Small intestine (tissue), 7 donors: ENCODE measurements around the gene CCSER1. TPM values are rescaled to one million over a fixed set of nuclear protein-coding genes. Genes with fewer than 3 reads are reported as not detected.
A peak's percentile ranks its signal among the peaks of the same experiment; 100 is the strongest.
"Not testable (repeated sequence)": the region's sequence is repeated elsewhere in the genome, so short reads cannot be mapped to it uniquely, and the experiment has no call there.

ENCODE experiments used
- DNase-seq, 2 donors: peaks; one replicate each; pipeline versions ENCODE4 v3.0.0 to v3.0.0-alpha.2; 2013
- FAIRE-seq: peaks from 2 replicates; lab custom pipeline; 2012; peaks lifted over from hg19 to GRCh38; lab: Jason Lieb, UNC
- H3K27ac ChIP-seq, 3 donors: one replicate each; pipeline ENCODE4 v1.5.1; 2013; ENCODE audit warnings: low read length in 2 of 3, mild to moderate bottlenecking in 2 of 3, control low read depth in 1 of 3, inconsistent platforms in 1 of 3, low read depth in 1 of 3, moderate library complexity in 1 of 3
- H3K27me3 ChIP-seq, 3 donors: one replicate each; pipeline ENCODE4 v1.6.1; 2013; ENCODE audit warnings: low read length in 3 of 3, inconsistent platforms in 1 of 3; ENCODE audit not compliant: control insufficient read depth in 3 of 3, insufficient read depth in 3 of 3
- H3K36me3 ChIP-seq, 3 donors: one replicate each; pipeline ENCODE4 v1.6.1; 2013; ENCODE audit warnings: low read length in 3 of 3, inconsistent platforms in 1 of 3, low read depth in 1 of 3, mild to moderate bottlenecking in 1 of 3, moderate library complexity in 1 of 3; ENCODE audit not compliant: control insufficient read depth in 3 of 3, insufficient read depth in 2 of 3
- H3K4me1 ChIP-seq, 3 donors: one replicate each; pipeline ENCODE4 v1.6.1; 2013; ENCODE audit warnings: low read length in 2 of 3, inconsistent platforms in 1 of 3, low read depth in 1 of 3, mild to moderate bottlenecking in 1 of 3, moderate library complexity in 1 of 3; ENCODE audit not compliant: control insufficient read depth in 3 of 3, insufficient read depth in 2 of 3
- H3K4me3 ChIP-seq, 3 donors: one replicate each; pipeline ENCODE4 v1.5.1; 2013; ENCODE audit warnings: low read length in 3 of 3, control low read depth in 1 of 3, inconsistent platforms in 1 of 3, low read depth in 1 of 3, mild to moderate bottlenecking in 1 of 3, moderate library complexity in 1 of 3
- H3K9me3 ChIP-seq, 2 donors: one replicate each; pipeline ENCODE4 v1.6.1; 2013; ENCODE audit warnings: low read depth in 1 of 2, low read length in 1 of 2; ENCODE audit not compliant: control insufficient read depth in 2 of 2, insufficient read depth in 1 of 2
- WGBS, 3 donors: extraction: QIAGEN DNeasy Blood & Tissue Kit; methylation state at CpG; one replicate each; pipeline ENCODE4 v1.1.7; 2013; 5-methylcytosine and 5-hydroxymethylcytosine counted together
- polyA plus RNA-seq, 4 donors: library from polyadenylated mRNA; stranded (reverse) in 3 of 4; unstranded in 1 of 4; fragments of 200-250 nt in 3 of 4; fragments of 120-200 nt in 1 of 4; gene quantifications; one replicate each; pipeline versions ENCODE4 v1.2.1 to v1.2.3, GENCODE V29; 2013
- donor health status: healthy with polysubstance abuse.
- donor health status: control.
- donor health status: control.
- donor health status: Bipolar disorder and iron deficiency.
- donor health status: healthy.

The CCSER1 gene
- polyA plus RNA-seq, 4 donors = 3.5 to 8.7 (median 5.7) TPM

DNA sequence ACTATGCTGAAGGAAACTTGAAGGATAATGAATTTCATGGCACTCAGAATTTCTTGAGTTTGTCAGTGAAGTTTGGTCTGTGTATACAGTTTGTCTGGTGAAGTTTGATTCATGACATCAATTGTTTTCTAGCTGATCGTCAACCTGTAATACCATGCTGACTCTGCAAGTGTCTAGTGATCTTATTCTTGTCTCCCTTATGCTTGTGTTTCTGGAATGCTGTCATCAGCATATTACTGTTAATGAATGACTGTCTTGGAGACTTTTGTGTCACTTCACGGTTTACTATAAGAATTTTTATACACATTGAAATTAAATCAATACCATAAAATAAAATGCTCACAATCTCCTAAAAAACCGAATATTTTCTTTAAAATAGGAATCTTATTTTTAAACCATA lies 779.0 kb downstream of the CCSER1 start:
- H3K4me1 ChIP-seq = no peaks in the 10 kb centered on the region
- no peak overlapping the region for H3K4me3 ChIP-seq
- peaks cover 0 to 13% of the 10 kb centered on the region in 2 donors for H3K9me3 ChIP-seq
- no peak for DNase-seq
- FAIRE-seq = no peak
- no peaks in the 10 kb centered on the region for H3K27me3 ChIP-seq
- no peak overlapping the region for H3K27ac ChIP-seq
- 54 to 69% (median 55%) methylated on average over 3 of the region's 3 CpGs for WGBS, 3 donors
- no peaks in the 10 kb centered on the region for H3K36me3 ChIP-seq

DNA sequence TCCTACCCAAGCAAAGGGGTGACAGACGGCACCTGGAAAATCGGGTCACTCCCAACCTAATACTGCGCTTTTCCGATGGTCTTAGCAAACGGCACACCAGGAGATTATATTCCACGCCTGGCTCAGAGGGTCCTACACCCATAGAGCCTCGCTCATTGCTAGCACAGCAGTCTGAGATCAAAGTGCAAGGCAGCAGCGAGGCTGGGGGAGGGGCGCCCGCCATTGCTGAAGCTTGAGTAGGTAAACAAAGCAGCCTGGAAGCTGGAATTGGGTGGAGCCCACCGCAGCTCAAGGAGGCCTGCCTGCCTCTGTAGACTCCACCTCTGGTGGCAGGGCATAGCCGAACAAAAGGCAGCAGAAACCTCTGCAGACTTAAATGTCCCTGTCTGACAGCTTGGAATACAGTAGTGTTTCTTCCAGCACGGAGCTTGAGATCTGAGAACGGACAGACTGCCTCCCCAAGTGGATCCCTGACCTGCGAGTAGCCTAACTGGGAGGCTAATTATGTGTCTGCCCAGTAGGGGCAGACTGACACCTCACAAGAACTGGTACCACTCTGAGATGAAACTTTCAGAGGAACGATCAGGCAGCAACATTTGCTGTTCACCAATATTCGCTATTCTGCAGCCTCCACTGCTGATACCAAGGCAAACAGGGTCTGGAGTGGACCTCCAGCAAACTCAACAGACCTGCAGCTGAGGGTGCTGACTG lies 784.7 kb downstream of the CCSER1 start:
- DNase-seq, H3K27ac ChIP-seq, FAIRE-seq, H3K4me1 ChIP-seq, H3K27me3 ChIP-seq, H3K4me3 ChIP-seq, H3K36me3 ChIP-seq: not testable (repeated sequence)
- H3K9me3 ChIP-seq = peaks cover 0 to 15% of the 10 kb centered on the region in 2 donors
- WGBS, 3 donors = 88 to 90% (median 90%) methylated on average over 17 of the region's 17 CpGs

DNA sequence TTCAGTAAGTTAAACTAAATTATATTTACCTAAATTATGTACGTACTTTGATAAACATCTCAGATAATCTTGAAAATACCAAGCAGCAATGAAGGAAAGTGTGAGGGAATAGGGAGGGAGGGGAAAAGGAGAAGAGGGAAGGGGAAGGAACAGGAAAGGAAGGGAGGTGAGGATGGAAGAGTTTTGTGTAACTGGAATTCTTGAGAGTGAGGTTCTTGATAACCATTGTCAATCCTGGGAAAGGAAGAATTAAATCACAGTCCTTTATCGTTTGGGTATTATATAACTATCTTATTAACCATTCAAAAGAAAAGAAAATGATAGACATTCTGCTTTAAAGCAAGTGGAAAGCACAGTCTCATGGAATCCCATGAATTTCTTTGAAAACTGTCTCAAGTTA lies 795.0 kb downstream of the CCSER1 start:
- Histone ChIP-seq H3K27me3 (no peaks in the 10 kb centered on the region), H3K9me3 (no peaks in the 10 kb centered on the region), H3K4me1 (no peaks in the 10 kb centered on the region), H3K27ac (no peak overlapping the region), H3K4me3 (no peak overlapping the region), H3K36me3 (no peaks in the 10 kb centered on the region)
- FAIRE-seq = no peak
- DNase-seq = no peak
- WGBS, 3 donors = 73 to 78% (median 78%) methylated on average over 2 of the region's 2 CpGs

DNA sequence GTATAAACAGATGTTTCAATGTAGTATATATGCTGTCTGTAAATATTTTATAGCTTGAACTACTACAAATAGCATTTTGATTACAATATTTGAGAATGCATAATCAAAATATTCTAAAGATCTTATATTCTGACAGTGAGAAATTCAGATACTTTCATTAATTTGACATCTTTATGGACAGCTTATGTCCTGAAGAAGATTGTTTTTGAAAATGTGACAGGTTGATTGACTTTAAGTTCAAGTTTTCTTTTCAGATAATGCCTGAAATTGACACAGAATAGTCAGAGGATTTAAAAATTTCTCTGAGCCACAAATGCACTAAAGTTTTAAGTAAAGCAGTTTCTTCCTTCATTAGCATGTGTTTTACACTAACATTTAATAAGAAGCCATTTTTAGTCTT lies 799.8 kb downstream of the CCSER1 start:
- Histone ChIP-seq H3K9me3 (no peaks in the 10 kb centered on the region), H3K4me1 (no peaks in the 10 kb centered on the region), H3K36me3 (no peaks in the 10 kb centered on the region), H3K4me3 (no peak overlapping the region), H3K27ac (no peak overlapping the region), H3K27me3 (no peaks in the 10 kb centered on the region)
- no peak for DNase-seq
- FAIRE-seq = no peak

DNA sequence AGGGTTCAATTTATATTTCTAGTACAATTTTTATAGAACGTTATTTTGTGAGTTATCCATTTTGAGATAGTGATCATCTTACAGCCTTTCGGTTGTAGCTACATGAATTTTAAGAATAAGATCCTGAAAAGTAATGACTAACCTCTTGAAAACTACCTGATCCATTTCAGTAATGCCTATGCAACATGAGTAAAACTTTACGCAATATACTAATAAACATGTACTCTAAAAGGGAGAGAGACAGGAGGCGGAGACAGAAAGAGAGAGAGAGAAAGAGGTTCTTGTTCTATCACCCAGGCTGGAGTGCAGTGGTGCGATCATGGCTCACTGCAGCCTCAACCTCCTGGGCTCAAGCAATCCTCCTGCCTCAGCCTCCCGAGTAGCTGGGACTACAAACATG lies 816.1 kb downstream of the CCSER1 start:
- 91 to 96% (median 96%) methylated on average over 6 of the region's 6 CpGs for WGBS, 3 donors
- H3K4me3 ChIP-seq = no peak overlapping the region
- H3K36me3 ChIP-seq = no peaks in the 10 kb centered on the region
- FAIRE-seq (no peak), DNase-seq (no peak)
- H3K9me3 ChIP-seq = no peaks in the 10 kb centered on the region
- no peaks in the 10 kb centered on the region for H3K4me1 ChIP-seq
- H3K27ac ChIP-seq = no peak overlapping the region
- H3K27me3 ChIP-seq = no peaks in the 10 kb centered on the region

DNA sequence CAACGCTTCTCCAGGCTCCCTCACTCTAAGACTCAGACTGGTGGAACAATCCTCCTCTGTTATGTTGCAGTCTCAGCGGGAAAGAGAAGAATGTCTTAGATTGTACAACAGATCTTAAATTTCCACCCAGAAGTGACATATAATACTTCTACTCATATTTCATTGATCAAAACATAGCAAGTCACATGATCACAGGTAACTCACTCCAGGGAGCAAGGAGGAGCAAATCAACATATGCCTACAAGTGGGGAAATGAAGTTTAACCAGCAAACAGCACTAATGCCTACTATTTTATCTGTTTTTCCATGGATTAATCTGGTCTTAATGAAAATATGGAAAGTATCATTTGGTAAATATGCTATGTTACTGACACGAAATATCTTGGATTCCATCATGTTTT lies 819.8 kb downstream of the CCSER1 start:
- Histone ChIP-seq H3K4me1 (peaks cover 0 to 6% (median 2%) of the 10 kb centered on the region in 3 donors), H3K27me3 (no peaks in the 10 kb centered on the region)
- no peak for FAIRE-seq

DNA sequence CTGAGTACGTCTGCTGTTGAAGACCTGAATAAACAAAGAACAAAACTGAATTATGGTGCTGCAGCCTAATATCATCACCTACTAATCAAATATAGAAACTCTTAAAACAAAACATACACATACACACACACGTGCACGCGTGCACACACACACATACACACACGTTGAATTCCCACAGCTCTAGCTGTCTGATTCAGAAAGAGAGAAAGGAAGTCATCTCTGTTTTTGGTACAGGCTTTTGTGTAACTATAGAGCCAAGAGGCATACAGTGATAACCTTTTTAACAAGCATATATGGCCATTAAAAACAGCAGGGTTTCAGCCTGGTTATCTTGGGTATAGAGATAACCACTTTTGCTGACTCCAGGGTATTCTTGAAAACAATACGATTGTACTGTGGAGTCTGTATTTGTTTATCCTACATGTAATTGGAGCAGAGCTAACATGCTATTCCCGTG lies 823.2 kb downstream of the CCSER1 start:
- H3K27me3 ChIP-seq = no peaks in the 10 kb centered on the region
- no peaks in the 10 kb centered on the region for H3K9me3 ChIP-seq
- DNase-seq = peak; percentile 7 to 46
- peak overlapping the region in 1 of 3 donors; percentile 81 for H3K27ac ChIP-seq
- H3K4me1 ChIP-seq = peaks cover 0 to 6% (median 2%) of the 10 kb centered on the region in 3 donors
- H3K36me3 ChIP-seq = no peaks in the 10 kb centered on the region
- FAIRE-seq = no peak
- H3K4me3 ChIP-seq = no peak overlapping the region
- 34 to 52% (median 49%) methylated on average over 7 of the region's 7 CpGs for WGBS, 3 donors

More for the DNA sequence above, 819.8 kb downstream of the CCSER1 start:
- no peak for DNase-seq
- Histone ChIP-seq H3K9me3 (no peaks in the 10 kb centered on the region), H3K27ac (no peak overlapping the region), H3K36me3 (no peaks in the 10 kb centered on the region), H3K4me3 (no peak overlapping the region)
- WGBS, 3 donors = 86 to 93% (median 91%) methylated on average over 3 of the region's 3 CpGs

DNA sequence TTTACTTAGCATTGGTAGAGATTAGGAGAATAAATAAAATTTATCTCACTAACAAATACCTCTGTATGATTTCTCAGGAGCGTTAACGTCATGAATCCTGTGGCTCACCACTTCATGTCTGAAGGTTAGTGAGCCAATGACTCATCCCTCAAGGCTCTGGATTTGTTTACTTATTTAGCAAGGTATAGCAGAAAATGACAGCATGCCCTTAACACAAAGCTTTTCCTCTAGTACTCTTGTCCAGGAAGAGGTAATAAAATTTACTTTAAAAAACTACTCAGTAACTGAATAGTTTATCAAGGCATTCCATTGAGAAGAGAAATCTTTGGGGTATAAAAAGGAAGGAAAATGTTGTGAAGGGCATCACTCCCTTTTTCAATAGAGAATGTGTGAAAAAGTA lies 823.8 kb downstream of the CCSER1 start:
- FAIRE-seq = peak; percentile 39
- no peak overlapping the region for H3K4me3 ChIP-seq
- H3K36me3 ChIP-seq = no peaks in the 10 kb centered on the region
- peak overlapping the region in 1 of 3 donors; percentile 81 for H3K27ac ChIP-seq
- H3K4me1 ChIP-seq = peaks cover 0 to 6% (median 2%) of the 10 kb centered on the region in 3 donors
- peak; percentile 66 to 76 for DNase-seq
- WGBS, 3 donors = 14 to 55% (median 32%) methylated on average over 2 of the region's 2 CpGs
- no peaks in the 10 kb centered on the region for H3K27me3 ChIP-seq
- H3K9me3 ChIP-seq = no peaks in the 10 kb centered on the region
